ENCODE measurements around the gene PLAAT3.
"Not testable (repeated sequence)": the region's sequence is repeated elsewhere in the genome, so short reads cannot be mapped to it uniquely, and the experiment has no call there.

The PLAAT3 gene

GRCh38 chr11:63614136-63614671 is at the start of gene PLAAT3:
Gene PLAAT3, minus strand, starts transcription at chr11:63614433. Its CDS starts 419 bp downstream, at chr11:63614014.
- peak; percentile 50 for DNase-seq (ENCODE audit: low spot score)

DNA sequence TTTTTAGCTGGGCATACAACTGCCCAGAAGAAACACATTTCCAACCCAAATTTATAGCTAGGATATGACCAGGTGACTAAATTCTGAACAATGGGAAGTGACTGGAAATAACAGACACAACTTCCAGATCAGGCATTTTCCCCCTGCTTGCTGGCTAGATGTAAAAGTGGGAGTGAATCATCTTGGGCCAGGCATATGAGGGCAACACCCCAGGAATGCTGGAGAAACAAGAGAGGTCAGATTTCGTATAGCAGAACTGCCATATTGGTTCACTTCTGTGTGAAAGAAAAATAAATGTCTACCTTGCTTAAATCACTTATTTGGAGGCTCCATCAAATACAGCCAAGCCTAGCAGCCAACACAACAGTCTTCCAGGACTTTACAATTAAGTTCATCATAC is 49.6 kb upstream of the PLAAT3 start:
- no peak for DNase-seq (ENCODE audit: low spot score)

GRCh38 chr11:63660972-63661371 is 46.7 kb upstream of the PLAAT3 start:
- DNase-seq (ENCODE audit: low spot score) = no peak

- no peak for DNase-seq (ENCODE audit: low spot score)
These were observed 38.4 kb upstream of the PLAAT3 start for GRCh38 chr11:63652671-63653070.

DNA sequence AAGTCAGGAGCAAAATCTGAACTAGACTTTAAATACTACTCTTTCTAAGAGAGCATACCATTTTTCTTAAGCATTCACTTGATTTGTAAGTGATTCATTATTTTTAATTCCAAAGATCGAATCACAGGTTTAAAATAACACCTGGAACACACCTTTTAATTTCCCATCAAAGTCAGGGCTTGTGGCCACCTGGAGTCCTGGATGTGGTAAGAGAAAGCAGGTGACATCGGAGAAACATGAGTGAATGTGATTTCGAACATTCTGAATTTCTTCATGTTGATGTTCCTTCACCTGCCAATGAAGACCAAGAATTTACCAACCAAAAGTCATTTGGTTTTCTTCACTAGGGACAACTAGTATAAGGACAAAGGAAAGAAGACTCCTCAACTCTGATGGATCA is 29.0 kb upstream of the PLAAT3 start:
- DNase-seq (ENCODE audit: low spot score) = no peak

DNA sequence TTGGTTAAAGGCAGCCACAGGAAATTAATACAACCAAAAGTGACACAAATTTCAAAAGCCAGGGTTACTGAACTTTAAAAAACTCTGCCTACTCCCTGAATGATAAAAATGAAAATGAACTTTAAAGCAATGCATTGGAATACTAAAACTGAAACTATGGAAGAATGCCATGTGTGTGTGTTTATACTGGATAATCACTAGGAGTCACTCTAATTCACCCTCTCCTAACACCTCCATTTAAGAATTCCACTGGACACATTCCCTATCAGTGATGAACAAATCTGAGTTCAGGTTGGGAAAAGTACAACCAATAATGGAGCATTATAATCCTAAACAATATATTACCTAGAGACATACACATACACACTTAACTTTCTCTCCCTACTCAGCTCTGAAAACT is 27.5 kb upstream of the PLAAT3 start:
- DNase-seq (ENCODE audit: low spot score) = no peak

- peak; percentile 25 for DNase-seq (ENCODE audit: low spot score)
These were observed 25.1 kb upstream of the PLAAT3 start for GRCh38 chr11:63639199-63639832.

DNA sequence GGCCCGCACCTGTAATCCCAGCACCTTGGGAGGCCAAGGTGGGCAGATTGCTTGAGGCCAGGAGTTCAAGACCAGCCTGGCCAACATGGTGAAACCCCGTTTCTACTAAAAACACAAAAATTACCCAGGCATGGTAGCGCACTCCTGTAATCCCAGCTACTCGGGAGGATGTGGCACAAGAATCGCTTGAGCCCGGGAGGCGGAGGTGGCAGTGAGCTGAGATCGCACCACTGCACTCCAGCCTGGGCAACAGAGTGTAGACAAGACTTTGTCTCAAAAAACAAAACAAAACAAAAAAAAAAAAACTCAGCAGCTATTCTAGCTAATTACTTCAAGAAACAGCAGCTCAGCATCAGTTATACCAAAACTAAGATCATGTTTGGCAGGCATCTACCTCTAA is 24.2 kb upstream of the PLAAT3 start:
- not testable (repeated sequence) for DNase-seq (ENCODE audit: low spot score)

GRCh38 chr11:63635762-63636465 is 21.7 kb upstream of the PLAAT3 start:
- DNase-seq (ENCODE audit: low spot score) = peak; percentile 68

GRCh38 chr11:63629426-63629825 is 15.2 kb upstream of the PLAAT3 start:
- DNase-seq (ENCODE audit: low spot score) = no peak

- DNase-seq (ENCODE audit: low spot score) = no peak
These were observed 9.4 kb upstream of the PLAAT3 start for GRCh38 chr11:63623513-63624140.

DNA sequence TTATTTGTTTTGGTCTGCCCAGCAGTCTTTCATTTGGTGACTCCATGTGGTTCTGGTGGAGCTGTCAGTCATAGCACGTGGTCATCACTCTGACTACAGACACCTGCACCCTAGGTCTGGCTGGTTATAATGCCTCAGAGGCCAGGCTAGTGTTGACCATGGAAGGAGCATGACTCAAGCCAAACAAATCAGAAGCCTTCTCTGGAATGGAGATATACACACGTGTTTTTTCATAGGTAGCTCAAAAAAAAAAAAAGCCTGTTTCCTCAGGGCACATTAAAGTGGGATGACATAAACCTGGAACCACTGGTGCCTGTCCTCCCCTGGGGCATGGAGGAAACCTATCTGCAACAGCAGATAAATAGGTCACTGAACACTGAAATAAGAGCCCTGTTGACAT is 8.1 kb upstream of the PLAAT3 start:
- no peak for DNase-seq (ENCODE audit: low spot score)

DNA sequence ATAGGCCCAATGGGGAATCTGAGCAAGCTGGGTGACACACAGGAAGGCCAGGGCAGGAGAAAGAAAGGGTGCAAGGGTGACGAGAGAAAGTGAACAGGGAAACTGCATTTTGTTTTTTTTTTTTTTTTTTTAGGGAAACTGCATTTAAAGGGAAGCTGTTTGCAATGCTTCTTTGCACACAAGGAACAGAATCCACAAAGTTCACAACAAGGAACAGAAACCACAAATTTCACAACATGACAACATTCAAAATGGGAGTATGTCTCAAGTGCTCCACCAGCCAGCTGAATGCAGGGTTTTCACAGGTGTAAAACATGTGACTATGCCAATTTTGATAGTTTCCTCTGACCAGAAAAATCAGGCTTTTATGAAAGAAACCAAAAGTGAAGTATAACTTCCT is 6.8 kb upstream of the PLAAT3 start:
- DNase-seq (ENCODE audit: low spot score) = no peak

- no peak for DNase-seq (ENCODE audit: low spot score)
These were observed 5.7 kb upstream of the PLAAT3 start for GRCh38 chr11:63619967-63620366.

DNA sequence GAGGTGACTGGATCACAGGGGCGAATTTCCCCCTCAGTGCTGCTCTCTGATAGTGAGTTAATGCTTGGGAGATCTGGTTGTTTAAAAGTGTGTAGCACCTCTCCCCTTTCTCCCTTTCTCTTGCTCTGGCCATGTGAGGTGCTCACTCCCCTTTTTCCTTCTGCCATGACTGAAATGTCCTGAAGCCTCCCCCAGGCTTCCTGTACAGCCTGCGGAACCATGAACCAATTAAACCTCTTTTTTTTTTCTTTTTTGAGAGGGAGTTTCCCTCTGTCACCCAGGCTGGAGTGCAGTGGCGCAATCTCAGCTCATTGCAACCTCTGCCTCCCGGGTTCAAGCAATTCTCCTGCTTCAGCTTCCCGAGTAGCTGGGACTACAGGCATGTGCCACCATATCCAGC is 3.5 kb upstream of the PLAAT3 start:
- DNase-seq (ENCODE audit: low spot score) = not testable (repeated sequence)

DNA sequence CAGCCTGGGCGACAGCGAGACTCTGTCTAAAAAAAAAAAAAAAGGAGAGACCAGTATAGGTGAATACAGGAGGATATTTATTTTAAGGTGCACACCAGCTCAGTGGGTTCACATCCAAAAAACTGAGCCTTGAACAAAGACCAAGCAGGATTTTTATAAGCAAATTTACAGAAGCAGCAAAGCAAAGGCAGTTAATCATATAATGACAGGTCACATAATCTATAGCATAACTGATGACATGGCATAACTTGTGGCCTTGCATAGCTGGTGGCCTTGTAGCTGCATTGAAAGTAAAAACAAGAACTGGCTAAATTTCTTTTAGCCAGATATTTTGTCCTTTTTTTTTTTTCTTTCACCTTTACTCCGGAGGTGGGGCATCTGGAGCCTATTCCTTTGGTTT is 2.7 kb upstream of the PLAAT3 start:
- no peak for DNase-seq (ENCODE audit: low spot score)

DNA sequence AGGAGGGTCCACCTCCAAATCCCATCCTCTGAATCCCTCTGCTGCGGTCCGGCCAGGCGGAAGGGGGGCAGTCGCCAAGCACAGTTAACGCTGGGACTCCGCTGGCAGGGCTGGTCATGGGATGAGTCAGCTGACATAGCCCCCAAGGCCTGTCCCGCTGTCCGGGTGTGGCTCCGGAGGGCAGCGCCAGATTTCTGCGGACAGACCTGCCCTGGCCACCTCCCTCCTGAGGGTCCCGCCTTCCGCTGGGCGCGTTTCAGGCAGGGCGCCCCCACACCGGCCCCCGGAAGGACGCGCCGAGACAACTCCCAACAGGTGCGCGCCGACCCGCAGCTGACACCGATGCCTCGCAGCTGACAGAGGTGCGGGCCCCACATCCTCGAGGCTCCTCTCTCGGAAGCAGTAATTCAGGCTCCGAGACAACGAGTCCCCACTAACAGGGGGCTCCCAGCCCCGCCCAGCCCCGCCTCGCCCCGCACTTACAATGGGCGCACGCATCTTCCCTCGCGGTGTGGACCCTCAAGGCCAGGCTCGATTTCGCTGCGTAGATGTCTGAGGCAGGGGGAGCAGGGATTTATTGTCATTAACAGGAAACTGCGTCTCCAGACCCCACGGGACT is 607 bp downstream of the PLAAT3 start:
- DNase-seq (ENCODE audit: low spot score) = no peak

GRCh38 chr11:63612181-63612580 is 2.1 kb downstream of the PLAAT3 start:
- no peak for DNase-seq (ENCODE audit: low spot score)

DNA sequence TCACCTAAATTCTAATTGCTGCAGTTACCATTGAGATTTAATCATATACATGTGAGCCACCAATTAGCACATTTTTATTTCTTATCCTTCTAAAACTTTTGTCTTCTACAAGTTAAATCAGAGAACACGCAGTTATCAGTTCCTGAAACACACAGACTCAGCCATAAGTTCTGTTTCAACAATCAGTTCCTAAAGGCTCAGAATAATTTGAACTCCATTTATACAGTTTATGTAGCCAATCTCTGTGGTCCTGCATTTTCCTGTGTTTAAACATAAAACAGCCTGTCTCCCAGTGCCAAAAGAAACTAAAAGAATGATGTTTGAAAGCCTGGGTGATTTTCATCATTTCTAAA is 2.9 kb downstream of the PLAAT3 start:
- DNase-seq (ENCODE audit: low spot score) = no peak

GRCh38 chr11:63610604-63611394 is 3.4 kb downstream of the PLAAT3 start:
- DNase-seq (ENCODE audit: low spot score) = no peak

- no peak for DNase-seq (ENCODE audit: low spot score)
These were observed 4.2 kb downstream of the PLAAT3 start for GRCh38 chr11:63609971-63610580.

- no peak for DNase-seq (ENCODE audit: low spot score)
These were observed 4.7 kb downstream of the PLAAT3 start for GRCh38 chr11:63609536-63609935.

All from hematopoietic multipotent progenitor cell treated with erythropoietin and hydrocortisone succinate and interleukin-3 and kit ligand, for 17 days (in vitro differentiated cells).